Hypothalamus (tissue), 51 donors: ENCODE data around the gene NR2C2.

Experiments
- DNase-seq, 51 donors: peaks; one replicate each; lab custom pipeline; 2025; lab: John Stamatoyannopoulos, UW

The NR2C2 gene

GRCh38 chr3:15055019-15055557 lies 107.7 kb downstream of the NR2C2 start:
- no peak for DNase-seq

GRCh38 chr3:15056676-15057404 lies 109.5 kb downstream of the NR2C2 start:
- DNase-seq = no peak

- no peak for DNase-seq
Measured at GRCh38 chr3:15060029-15060428, 112.6 kb downstream of the NR2C2 start.

- no peak for DNase-seq
Measured at GRCh38 chr3:15063238-15063637, 115.9 kb downstream of the NR2C2 start.

GRCh38 chr3:15063656-15064286 lies 116.4 kb downstream of the NR2C2 start:
- no peak for DNase-seq

GRCh38 chr3:15064299-15064834 lies 117.0 kb downstream of the NR2C2 start:
- DNase-seq = peak in 4 of 51 donors; percentile 20 to 34 (median 23)

- peak; percentile 22 to 93 (median 79) for DNase-seq
Measured at GRCh38 chr3:15064835-15065549, 117.6 kb downstream of the NR2C2 start, which contains the start of gene MRPS25. Gene MRPS25 (minus strand): TSS chr3:15065315. CDS start chr3:15065194, 121 bp downstream.

GRCh38 chr3:15065550-15066007 lies 118.2 kb downstream of the NR2C2 start:
- peak in 1 of 51 donors; percentile 9 for DNase-seq

- no peak for DNase-seq
Measured at GRCh38 chr3:15066467-15066866, 119.1 kb downstream of the NR2C2 start.

- DNase-seq = no peak
Measured at GRCh38 chr3:15069441-15069840, 122.1 kb downstream of the NR2C2 start.

- no peak for DNase-seq
Measured at GRCh38 chr3:15071699-15072098, 124.3 kb downstream of the NR2C2 start.

- no peak for DNase-seq
Measured at GRCh38 chr3:15074500-15074899, 127.1 kb downstream of the NR2C2 start.

- DNase-seq = no peak
Measured at GRCh38 chr3:15079091-15079490, 131.7 kb downstream of the NR2C2 start.

- DNase-seq = no peak
Measured at GRCh38 chr3:15081960-15082664, 134.7 kb downstream of the NR2C2 start.

- DNase-seq = no peak
Measured at GRCh38 chr3:15083252-15083651, 135.9 kb downstream of the NR2C2 start.

GRCh38 chr3:15086263-15086662 lies 138.9 kb downstream of the NR2C2 start:
- DNase-seq = no peak

- DNase-seq = no peak
Measured at GRCh38 chr3:15086699-15087098, 139.3 kb downstream of the NR2C2 start.

- no peak for DNase-seq
Measured at GRCh38 chr3:15089201-15089600, 141.8 kb downstream of the NR2C2 start.

- DNase-seq = no peak
Measured at GRCh38 chr3:15091575-15091974, 144.2 kb downstream of the NR2C2 start.

- no peak for DNase-seq
Measured at GRCh38 chr3:15092686-15093085, 145.3 kb downstream of the NR2C2 start.
